GM23338 (cell line): Measurements from ENCODE around the gene MYO6. TPM values are rescaled to one million over a fixed set of nuclear protein-coding genes. Genes with fewer than 3 reads are reported as not detected.

ENCODE experiments used
- ATAC-seq: fragments of 200-7000 bp; cut with Tn5 transposase; 3 replicates; pipeline ENCODE4 v1.9.1; 2020
- DNase-seq: peaks from one replicate; pipeline ENCODE4 v3.0.0-alpha.2; 2015; ENCODE audit warnings: low spot score
- H2AFZ ChIP-seq: fragments of 200-600 bp; sonication (generic); 2 replicates; pipeline ENCODE4 v1.8.0; 2016; ENCODE audit warnings: antibody characterized with exemption, mild to moderate bottlenecking, moderate library complexity
- H3F3A ChIP-seq: fragments of 200-600 bp; sonication (generic); replicated peaks from 2 replicates; pipeline ENCODE4 v1.8.0; 2017; ENCODE audit warnings: antibody characterized with exemption, mixed run types, low read depth
- H3K27ac ChIP-seq: fragments of 200-600 bp; sonication (generic); 2 replicates; pipeline ENCODE4 v1.6.1; 2016; ENCODE audit warnings: low read depth
- H3K27me3 ChIP-seq: fragments of 200-600 bp; sonication (generic); 2 replicates; pipeline ENCODE4 v1.8.0; 2016; ENCODE audit warnings: mild to moderate bottlenecking, mixed run types, moderate library complexity; ENCODE audit not compliant: insufficient read depth
- H3K36me3 ChIP-seq: fragments of 200-600 bp; sonication (generic); 2 replicates; pipeline ENCODE4 v1.8.0; 2016; ENCODE audit warnings: mild to moderate bottlenecking; ENCODE audit not compliant: insufficient read depth
- H3K4me1 ChIP-seq: fragments of 200-600 bp; sonication (generic); 2 replicates; pipeline ENCODE4 v1.8.0; 2016; ENCODE audit warnings: mild to moderate bottlenecking, moderate library complexity; ENCODE audit not compliant: insufficient read depth
- H3K4me2 ChIP-seq: fragments of 200-600 bp; sonication (generic); 2 replicates; pipeline ENCODE4 v1.7.1; 2017; ENCODE audit warnings: mixed run types
- H3K4me3 ChIP-seq: fragments of 200-600 bp; sonication (generic); 2 replicates; pipeline ENCODE4 v1.6.1; 2016; ENCODE audit warnings: mixed run types
- H3K79me2 ChIP-seq: fragments of 200-600 bp; sonication (generic); replicated peaks from 2 replicates; pipeline ENCODE4 v1.8.0; 2017; ENCODE audit warnings: mild to moderate bottlenecking; ENCODE audit not compliant: insufficient read depth
- H3K9me2 ChIP-seq: fragments of 200-600 bp; sonication (generic); 2 replicates; pipeline ENCODE4 v1.8.0; 2017; ENCODE audit not compliant: insufficient read depth
- H4K20me1 ChIP-seq: fragments of 200-600 bp; sonication (generic); replicated peaks from 2 replicates; pipeline ENCODE4 v1.8.0; 2017; ENCODE audit warnings: mild to moderate bottlenecking; ENCODE audit not compliant: insufficient read depth
- H3K27ac Mint-ChIP-seq: 2 replicates; pipeline ENCODE4 v1.8.0; 2020; ENCODE audit warnings: inconsistent platforms, mild to moderate bottlenecking, moderate library complexity, mixed read lengths
- H3K27me3 Mint-ChIP-seq: 3 replicates; pipeline ENCODE4 v1.8.0; 2022; ENCODE audit warnings: low read depth, mild to moderate bottlenecking, moderate library complexity, mixed read lengths, inconsistent platforms; ENCODE audit not compliant: insufficient read depth, poor library complexity
- H3K36me3 Mint-ChIP-seq: 3 replicates; pipeline ENCODE4 v1.8.0; 2021; ENCODE audit warnings: low read depth, mild to moderate bottlenecking, inconsistent platforms, moderate library complexity, mixed read lengths
- H3K4me1 Mint-ChIP-seq: 3 replicates; pipeline ENCODE4 v1.8.0; 2020; ENCODE audit warnings: mild to moderate bottlenecking, inconsistent platforms, mixed read lengths
- H3K4me3 Mint-ChIP-seq: 3 replicates; pipeline ENCODE4 v1.8.0; 2021; ENCODE audit warnings: moderate library complexity, mild to moderate bottlenecking, inconsistent platforms, mixed read lengths
- H3K9me3 Mint-ChIP-seq: 3 replicates; pipeline ENCODE4 v1.8.0; 2020; ENCODE audit warnings: moderate library complexity, mild to moderate bottlenecking, inconsistent platforms, mixed read lengths
- CREB1 ChIP-seq: fragments of 250-450 bp; sonication (Bioruptor Pico); IDR thresholded peaks from 2 replicates; pipeline ENCODE4 v1.5.0; 2020; ENCODE audit warnings: low read depth, mild to moderate bottlenecking, moderate library complexity
- EZH2 ChIP-seq: fragments of 200-600 bp; sonication (generic); IDR thresholded peaks from one replicate; pipeline ENCODE4 v1.8.0; 2017; ENCODE audit warnings: antibody characterized with exemption, mild to moderate bottlenecking, low read depth; ENCODE audit not compliant: unreplicated experiment
- EZH2phosphoT487 ChIP-seq: fragments of 200-600 bp; sonication (generic); IDR thresholded peaks from one replicate; pipeline ENCODE4 v1.8.1; 2018; ENCODE audit warnings: antibody characterized with exemption; ENCODE audit not compliant: unreplicated experiment
- JUNB ChIP-seq: IDR thresholded peaks from one replicate; pipeline ENCODE4 v1.6.1; 2016; ENCODE audit warnings: antibody characterized with exemption; ENCODE audit not compliant: unreplicated experiment
- NANOG ChIP-seq: IDR thresholded peaks from 2 replicates; pipeline ENCODE4 v1.6.1; 2016; ENCODE audit warnings: antibody characterized with exemption, borderline replicate concordance
- POLR2AphosphoS5 ChIP-seq: IDR thresholded peaks from 2 replicates; pipeline ENCODE4 v1.6.1; 2016; ENCODE audit warnings: antibody characterized with exemption, low read depth
- STAT1 ChIP-seq: IDR thresholded peaks from one replicate; pipeline ENCODE4 v1.6.1; 2016; ENCODE audit warnings: antibody characterized with exemption; ENCODE audit not compliant: unreplicated experiment
- ZNF114 ChIP-seq: fragments of 250-450 bp; sonication (Bioruptor Pico); IDR thresholded peaks from 2 replicates; pipeline ENCODE4 v1.5.0; 2020; ENCODE audit warnings: mild to moderate bottlenecking, moderate library complexity
- ZNF331 ChIP-seq: fragments of 250-450 bp; sonication (Bioruptor Pico); IDR thresholded peaks from 2 replicates; pipeline ENCODE4 v1.5.0; 2020; ENCODE audit warnings: low read depth, mild to moderate bottlenecking, moderate library complexity
- polyA plus RNA-seq: library from polyadenylated mRNA; unstranded; fragments of >200 nt; fragmentation: Nextera tagmentation; extraction: Ambion mirVana; gene quantifications from 2 replicates; pipeline ENCODE4 v1.2.1, GENCODE V29; 2016
- total RNA-seq: library from RNA; depleted of rRNA; stranded (reverse); fragments of >200 nt; shearing (Covaris generic); gene quantifications from 2 replicates; pipeline ENCODE4 v1.2.3, GENCODE V29; 2014
- TF ChIP-seq, protein P1 (sequence below): fragments of 250-450 bp; sonication (Bioruptor Pico); IDR thresholded peaks from 2 replicates; pipeline ENCODE4 v1.5.0; 2020; ENCODE audit warnings: mild to moderate bottlenecking, moderate library complexity
- TF ChIP-seq, protein P2 (sequence below): IDR thresholded peaks from one replicate; pipeline ENCODE4 v1.6.1; 2018; ENCODE audit warnings: antibody characterized with exemption; ENCODE audit not compliant: unreplicated experiment
- TF ChIP-seq, protein P3 (sequence below): IDR thresholded peaks from 2 replicates; pipeline ENCODE4 v1.6.1; 2016; ENCODE audit warnings: antibody characterized with exemption
- TF ChIP-seq, protein P4 (sequence below), 2 experiments: fragments of 200-600 bp in 1 of 2; sonication (generic) in 1 of 2; conservative IDR thresholded peaks; 2 replicates each; pipeline versions ENCODE4 v1.5.1 to v1.6.1; 2016 to 2017; ENCODE audit warnings: antibody characterized with exemption in 2 of 2, low read depth in 2 of 2, mild to moderate bottlenecking in 2 of 2, moderate library complexity in 1 of 2

The MYO6 gene
- total and polyA plus RNA-seq, 2 experiments from 2014 or later: 21.8 to 33.0 TPM

DNA sequence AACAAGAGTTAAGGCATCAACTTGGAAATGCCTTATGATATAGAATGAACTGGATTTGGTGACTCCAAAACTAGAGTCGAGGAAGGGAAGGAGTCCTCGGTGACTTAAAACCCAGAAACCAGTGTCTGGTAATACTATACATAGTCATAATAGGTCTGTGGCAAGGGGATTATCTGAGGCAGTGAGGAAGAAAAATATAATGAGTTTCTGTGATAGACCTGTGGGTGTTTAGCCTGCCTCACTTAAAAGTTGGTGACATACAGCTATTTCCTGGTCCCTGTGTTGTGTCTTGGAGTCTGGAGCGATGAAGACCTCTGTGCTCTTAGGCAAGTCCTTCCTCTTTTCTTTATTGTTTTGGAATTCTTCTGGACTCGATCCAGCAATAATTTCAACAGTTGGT is 5.1 kb upstream of the MYO6 start:
- Mint-ChIP-seq H3K27me3 (peaks cover 12% of the 10 kb centered on the region), H3K36me3 (no peaks in the 10 kb centered on the region), H3K4me1 (peaks cover 8% of the 10 kb centered on the region; the same call in 2 of the 3 replicates), H3K4me3 (no peak overlapping the region), H3K9me3 (no peaks in the 10 kb centered on the region), H3K27ac (no peak overlapping the region)
- Histone ChIP-seq H3K36me3 (no peaks in the 10 kb centered on the region), H3K27me3 (peaks cover 11% of the 10 kb centered on the region), H3K4me3 (no peak overlapping the region), H4K20me1 (no peaks in the 10 kb centered on the region), H3K4me1 (peaks cover 5% of the 10 kb centered on the region), H3K79me2 (no peaks in the 10 kb centered on the region), H2AFZ (no peak overlapping the region), H3K27ac (no peak overlapping the region), H3K4me2 (no peak overlapping the region), H3F3A (no peaks in the 10 kb centered on the region), H3K9me2 (0 out of 2 replicates have a peak, but pooled peaks cover 4% of the 10 kb centered on the region)
- no peak for DNase-seq
- ATAC-seq: no peak
- TF ChIP-seq, protein P1, sequence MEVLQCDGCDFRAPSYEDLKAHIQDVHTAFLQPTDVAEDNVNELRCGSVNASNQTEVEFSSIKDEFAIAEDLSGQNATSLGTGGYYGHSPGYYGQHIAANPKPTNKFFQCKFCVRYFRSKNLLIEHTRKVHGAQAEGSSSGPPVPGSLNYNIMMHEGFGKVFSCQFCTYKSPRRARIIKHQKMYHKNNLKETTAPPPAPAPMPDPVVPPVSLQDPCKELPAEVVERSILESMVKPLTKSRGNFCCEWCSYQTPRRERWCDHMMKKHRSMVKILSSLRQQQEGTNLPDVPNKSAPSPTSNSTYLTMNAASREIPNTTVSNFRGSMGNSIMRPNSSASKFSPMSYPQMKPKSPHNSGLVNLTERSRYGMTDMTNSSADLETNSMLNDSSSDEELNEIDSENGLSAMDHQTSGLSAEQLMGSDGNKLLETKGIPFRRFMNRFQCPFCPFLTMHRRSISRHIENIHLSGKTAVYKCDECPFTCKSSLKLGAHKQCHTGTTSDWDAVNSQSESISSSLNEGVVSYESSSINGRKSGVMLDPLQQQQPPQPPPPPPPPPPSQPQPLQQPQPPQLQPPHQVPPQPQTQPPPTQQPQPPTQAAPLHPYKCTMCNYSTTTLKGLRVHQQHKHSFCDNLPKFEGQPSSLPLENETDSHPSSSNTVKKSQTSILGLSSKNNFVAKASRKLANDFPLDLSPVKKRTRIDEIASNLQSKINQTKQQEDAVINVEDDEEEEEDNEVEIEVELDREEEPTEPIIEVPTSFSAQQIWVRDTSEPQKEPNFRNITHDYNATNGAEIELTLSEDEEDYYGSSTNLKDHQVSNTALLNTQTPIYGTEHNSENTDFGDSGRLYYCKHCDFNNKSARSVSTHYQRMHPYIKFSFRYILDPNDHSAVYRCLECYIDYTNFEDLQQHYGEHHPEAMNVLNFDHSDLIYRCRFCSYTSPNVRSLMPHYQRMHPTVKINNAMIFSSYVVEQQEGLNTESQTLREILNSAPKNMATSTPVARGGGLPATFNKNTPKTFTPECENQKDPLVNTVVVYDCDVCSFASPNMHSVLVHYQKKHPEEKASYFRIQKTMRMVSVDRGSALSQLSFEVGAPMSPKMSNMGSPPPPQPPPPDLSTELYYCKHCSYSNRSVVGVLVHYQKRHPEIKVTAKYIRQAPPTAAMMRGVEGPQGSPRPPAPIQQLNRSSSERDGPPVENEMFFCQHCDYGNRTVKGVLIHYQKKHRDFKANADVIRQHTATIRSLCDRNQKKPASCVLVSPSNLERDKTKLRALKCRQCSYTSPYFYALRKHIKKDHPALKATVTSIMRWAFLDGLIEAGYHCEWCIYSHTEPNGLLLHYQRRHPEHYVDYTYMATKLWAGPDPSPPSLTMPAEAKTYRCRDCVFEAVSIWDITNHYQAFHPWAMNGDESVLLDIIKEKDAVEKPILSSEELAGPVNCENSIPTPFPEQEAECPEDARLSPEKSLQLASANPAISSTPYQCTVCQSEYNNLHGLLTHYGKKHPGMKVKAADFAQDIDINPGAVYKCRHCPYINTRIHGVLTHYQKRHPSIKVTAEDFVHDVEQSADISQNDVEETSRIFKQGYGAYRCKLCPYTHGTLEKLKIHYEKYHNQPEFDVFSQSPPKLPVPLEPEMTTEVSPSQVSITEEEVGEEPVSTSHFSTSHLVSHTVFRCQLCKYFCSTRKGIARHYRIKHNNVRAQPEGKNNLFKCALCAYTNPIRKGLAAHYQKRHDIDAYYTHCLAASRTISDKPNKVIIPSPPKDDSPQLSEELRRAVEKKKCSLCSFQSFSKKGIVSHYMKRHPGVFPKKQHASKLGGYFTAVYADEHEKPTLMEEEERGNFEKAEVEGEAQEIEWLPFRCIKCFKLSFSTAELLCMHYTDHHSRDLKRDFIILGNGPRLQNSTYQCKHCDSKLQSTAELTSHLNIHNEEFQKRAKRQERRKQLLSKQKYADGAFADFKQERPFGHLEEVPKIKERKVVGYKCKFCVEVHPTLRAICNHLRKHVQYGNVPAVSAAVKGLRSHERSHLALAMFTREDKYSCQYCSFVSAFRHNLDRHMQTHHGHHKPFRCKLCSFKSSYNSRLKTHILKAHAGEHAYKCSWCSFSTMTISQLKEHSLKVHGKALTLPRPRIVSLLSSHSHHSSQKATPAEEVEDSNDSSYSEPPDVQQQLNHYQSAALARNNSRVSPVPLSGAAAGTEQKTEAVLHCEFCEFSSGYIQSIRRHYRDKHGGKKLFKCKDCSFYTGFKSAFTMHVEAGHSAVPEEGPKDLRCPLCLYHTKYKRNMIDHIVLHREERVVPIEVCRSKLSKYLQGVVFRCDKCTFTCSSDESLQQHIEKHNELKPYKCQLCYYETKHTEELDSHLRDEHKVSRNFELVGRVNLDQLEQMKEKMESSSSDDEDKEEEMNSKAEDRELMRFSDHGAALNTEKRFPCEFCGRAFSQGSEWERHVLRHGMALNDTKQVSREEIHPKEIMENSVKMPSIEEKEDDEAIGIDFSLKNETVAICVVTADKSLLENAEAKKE (CRISPR knock-in tag): no peak
- no peak for TF ChIP-seq JUNB
- TF ChIP-seq EZH2: no peak
- TF ChIP-seq, protein P2, sequence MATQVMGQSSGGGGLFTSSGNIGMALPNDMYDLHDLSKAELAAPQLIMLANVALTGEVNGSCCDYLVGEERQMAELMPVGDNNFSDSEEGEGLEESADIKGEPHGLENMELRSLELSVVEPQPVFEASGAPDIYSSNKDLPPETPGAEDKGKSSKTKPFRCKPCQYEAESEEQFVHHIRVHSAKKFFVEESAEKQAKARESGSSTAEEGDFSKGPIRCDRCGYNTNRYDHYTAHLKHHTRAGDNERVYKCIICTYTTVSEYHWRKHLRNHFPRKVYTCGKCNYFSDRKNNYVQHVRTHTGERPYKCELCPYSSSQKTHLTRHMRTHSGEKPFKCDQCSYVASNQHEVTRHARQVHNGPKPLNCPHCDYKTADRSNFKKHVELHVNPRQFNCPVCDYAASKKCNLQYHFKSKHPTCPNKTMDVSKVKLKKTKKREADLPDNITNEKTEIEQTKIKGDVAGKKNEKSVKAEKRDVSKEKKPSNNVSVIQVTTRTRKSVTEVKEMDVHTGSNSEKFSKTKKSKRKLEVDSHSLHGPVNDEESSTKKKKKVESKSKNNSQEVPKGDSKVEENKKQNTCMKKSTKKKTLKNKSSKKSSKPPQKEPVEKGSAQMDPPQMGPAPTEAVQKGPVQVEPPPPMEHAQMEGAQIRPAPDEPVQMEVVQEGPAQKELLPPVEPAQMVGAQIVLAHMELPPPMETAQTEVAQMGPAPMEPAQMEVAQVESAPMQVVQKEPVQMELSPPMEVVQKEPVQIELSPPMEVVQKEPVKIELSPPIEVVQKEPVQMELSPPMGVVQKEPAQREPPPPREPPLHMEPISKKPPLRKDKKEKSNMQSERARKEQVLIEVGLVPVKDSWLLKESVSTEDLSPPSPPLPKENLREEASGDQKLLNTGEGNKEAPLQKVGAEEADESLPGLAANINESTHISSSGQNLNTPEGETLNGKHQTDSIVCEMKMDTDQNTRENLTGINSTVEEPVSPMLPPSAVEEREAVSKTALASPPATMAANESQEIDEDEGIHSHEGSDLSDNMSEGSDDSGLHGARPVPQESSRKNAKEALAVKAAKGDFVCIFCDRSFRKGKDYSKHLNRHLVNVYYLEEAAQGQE: no peak
- TF ChIP-seq NANOG: no peak
- TF ChIP-seq EZH2phosphoT487: no peak
- TF ChIP-seq, protein P3, sequence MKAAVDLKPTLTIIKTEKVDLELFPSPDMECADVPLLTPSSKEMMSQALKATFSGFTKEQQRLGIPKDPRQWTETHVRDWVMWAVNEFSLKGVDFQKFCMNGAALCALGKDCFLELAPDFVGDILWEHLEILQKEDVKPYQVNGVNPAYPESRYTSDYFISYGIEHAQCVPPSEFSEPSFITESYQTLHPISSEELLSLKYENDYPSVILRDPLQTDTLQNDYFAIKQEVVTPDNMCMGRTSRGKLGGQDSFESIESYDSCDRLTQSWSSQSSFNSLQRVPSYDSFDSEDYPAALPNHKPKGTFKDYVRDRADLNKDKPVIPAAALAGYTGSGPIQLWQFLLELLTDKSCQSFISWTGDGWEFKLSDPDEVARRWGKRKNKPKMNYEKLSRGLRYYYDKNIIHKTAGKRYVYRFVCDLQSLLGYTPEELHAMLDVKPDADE: no peak
- TF ChIP-seq, protein P4, sequence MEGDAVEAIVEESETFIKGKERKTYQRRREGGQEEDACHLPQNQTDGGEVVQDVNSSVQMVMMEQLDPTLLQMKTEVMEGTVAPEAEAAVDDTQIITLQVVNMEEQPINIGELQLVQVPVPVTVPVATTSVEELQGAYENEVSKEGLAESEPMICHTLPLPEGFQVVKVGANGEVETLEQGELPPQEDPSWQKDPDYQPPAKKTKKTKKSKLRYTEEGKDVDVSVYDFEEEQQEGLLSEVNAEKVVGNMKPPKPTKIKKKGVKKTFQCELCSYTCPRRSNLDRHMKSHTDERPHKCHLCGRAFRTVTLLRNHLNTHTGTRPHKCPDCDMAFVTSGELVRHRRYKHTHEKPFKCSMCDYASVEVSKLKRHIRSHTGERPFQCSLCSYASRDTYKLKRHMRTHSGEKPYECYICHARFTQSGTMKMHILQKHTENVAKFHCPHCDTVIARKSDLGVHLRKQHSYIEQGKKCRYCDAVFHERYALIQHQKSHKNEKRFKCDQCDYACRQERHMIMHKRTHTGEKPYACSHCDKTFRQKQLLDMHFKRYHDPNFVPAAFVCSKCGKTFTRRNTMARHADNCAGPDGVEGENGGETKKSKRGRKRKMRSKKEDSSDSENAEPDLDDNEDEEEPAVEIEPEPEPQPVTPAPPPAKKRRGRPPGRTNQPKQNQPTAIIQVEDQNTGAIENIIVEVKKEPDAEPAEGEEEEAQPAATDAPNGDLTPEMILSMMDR (conservative IDR thresholded peaks at IDR 0.05; ENCODE audit: low read depth in 2 of 2): no peak
- no peak for TF ChIP-seq ZNF331 (CRISPR knock-in tag)
- TF ChIP-seq CREB1 (CRISPR knock-in tag): no peak
- no peak for TF ChIP-seq ZNF114 (CRISPR knock-in tag)
- TF ChIP-seq STAT1: no peak
- no peak for TF ChIP-seq POLR2AphosphoS5
